NCI-H2196 (cell line): ENCODE measurements around the gene P2RY2.

Experiments
- DNase-seq: peaks from one replicate; lab custom pipeline; 2025; ENCODE audit not compliant: unreplicated experiment; lab: John Stamatoyannopoulos, UW

Gene P2RY2

DNA sequence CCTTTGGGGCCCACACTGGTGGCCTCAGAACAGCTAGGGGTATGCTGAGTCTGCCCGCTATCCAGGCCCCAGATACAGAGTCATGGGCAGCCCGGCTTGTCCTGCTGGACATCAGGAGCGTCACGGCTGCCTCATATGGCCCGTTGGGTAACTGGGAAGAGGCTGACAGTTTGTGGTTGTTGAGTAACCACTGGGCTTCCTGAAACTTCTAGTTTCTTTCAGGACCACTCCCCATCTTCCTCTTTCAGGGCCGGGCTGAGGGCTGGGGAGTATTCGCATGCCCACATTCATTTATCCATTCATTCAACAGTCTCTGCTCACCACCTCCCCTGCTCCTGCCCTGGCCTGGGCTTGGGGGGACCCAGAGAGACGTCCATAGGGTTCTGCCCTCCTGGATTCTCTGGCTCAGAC, 13.4 kb upstream of the P2RY2 start:
- no peak for DNase-seq

DNA sequence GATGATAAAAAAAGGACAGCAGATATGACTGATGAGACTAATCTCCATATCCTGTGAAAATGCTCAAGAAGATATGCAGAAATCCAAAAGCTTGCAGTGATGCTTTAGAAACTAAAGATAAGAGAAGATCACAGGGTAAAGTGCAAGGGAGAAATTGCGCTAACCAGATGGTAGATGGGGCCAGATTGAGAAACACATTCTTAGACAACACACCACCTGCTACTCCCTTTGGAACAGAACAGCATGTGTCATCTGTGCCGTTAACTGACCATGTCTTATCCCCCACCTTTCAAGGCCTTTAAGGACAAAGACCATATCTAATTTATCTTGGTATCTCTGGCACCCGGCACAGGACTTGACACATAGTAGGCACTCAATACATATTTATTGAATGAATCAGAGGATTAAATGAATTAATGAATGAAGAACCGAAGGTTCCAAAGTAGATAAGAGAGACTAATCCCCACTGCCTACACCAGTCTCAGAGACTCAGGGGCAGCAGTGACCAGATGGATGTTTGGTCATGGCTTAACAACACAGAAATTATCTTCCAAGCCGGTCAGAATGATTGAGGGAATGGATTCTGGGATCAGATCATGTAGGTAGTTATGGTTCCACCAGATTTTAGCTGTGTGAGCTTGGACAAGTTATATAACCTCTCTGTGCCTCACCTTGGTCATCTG, 12.3 kb upstream of the P2RY2 start:
- no peak for DNase-seq

DNA sequence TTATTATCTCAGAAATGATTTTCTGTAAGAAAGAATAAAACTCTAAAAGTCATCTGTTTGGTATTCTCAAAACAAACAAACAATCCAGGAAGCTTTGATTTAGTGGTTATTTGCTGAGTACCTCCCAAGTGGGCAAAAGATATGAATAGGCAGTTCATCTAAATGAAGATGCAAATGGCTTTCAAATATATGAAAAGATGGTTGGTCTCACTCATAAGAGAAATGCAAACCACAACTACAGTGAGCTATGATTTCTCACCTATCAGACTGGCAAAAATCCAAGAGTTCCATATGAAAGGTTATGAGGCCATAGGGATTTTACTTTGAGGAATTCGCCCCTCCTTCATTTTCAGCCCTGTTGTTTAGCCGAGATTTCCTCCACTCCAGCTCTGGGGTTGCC, 11.3 kb upstream of the P2RY2 start:
- DNase-seq: no peak

DNA sequence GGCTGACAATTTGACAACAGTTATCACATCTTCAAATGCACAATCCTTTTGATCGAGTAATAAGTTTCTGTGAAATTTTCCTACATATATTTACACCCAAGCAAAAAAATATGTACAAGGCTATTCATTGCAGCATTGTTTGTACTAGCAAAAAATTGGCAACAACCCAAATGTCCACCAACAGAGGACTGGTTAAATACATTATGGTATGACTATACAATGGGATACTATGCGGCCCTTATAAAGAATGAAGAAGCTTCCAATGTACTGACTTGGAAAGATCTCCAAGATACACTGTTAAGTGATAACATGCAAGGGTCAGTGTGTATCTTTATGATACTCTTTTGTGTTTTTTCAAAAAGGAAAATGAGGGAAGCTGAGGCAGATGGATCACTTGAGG, 8.2 kb upstream of the P2RY2 start:
- no peak for DNase-seq

DNA sequence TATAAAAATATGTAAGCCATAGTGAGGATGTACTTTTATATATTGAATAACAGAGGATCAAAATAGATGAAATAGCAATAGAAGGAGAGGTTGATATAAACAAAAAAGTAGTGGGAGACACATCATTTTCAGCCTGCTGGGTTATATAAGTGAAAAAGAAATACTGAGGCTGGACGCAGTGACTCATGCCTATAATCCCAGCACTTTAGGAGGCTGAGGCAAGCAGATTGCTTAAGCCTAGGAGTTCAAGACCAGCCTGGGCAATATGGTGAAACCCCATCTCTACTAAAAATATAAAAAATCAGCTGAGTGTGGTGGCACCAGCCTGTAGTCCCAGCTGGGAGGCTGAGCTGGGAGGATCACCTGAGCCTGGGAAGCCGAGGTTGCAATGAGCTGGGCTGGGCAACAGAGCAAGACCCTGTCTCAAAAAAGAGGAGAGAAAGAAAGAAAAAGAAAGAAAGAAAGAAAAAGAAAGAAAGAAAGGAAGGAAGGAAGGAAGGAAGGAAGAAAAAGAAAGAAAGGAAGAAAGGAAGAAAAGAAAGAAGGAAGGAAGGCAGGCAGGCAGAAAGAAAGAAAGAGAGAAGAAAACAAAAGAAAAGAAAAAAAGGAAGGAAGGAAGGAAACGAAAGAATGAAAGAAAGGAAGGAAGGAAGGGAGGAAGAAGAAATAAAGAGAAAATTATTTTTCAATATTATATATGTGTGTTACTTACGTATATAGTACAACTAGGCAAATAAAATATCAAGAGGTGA, 7.0 kb upstream of the P2RY2 start:
- no peak for DNase-seq

DNA sequence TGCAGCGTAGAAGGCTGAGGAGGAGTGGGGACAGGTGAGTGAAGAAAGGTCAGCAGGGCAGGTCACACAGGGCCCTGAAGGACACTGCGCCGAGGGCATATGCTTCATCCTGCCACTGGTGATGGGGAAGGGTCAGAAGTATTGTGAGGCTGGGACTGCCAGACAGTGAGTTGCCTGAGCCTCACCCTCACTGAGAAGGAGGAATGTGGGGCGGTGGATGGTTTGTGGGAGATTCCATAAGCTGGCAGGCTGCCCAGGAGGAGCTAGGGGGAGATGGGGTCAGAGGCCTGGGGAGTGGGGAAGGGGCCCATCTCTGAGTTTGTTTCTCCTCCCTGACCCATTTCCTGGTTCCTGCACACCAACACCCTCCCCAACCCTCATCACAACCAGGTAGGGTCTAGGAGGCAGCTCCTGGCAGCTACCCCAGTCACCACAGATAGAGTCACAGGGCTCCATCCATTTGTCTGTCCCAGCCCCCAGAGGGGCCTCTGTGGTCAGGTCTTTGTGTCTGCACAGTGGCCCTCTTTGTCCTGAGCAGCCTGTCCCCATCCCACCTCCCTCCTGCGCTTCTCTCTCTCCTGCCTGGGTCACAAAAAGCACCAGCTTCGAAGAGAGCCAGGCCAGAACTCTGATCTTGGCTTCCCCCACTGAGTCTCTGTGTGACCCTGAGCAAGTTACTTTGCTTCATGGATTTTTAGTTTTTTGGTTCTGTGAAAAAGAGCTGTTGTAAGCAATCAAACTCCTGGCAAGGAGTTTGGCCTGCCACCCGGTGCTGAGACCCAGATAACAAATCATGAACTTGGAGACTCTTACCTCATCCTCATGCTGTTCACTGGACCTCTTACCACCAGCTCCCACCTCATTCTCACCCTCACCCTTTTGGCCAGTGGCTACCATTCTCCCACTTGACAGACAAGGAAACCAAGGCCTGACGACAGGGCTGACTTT, 4.6 kb upstream of the P2RY2 start:
- no peak for DNase-seq

DNA sequence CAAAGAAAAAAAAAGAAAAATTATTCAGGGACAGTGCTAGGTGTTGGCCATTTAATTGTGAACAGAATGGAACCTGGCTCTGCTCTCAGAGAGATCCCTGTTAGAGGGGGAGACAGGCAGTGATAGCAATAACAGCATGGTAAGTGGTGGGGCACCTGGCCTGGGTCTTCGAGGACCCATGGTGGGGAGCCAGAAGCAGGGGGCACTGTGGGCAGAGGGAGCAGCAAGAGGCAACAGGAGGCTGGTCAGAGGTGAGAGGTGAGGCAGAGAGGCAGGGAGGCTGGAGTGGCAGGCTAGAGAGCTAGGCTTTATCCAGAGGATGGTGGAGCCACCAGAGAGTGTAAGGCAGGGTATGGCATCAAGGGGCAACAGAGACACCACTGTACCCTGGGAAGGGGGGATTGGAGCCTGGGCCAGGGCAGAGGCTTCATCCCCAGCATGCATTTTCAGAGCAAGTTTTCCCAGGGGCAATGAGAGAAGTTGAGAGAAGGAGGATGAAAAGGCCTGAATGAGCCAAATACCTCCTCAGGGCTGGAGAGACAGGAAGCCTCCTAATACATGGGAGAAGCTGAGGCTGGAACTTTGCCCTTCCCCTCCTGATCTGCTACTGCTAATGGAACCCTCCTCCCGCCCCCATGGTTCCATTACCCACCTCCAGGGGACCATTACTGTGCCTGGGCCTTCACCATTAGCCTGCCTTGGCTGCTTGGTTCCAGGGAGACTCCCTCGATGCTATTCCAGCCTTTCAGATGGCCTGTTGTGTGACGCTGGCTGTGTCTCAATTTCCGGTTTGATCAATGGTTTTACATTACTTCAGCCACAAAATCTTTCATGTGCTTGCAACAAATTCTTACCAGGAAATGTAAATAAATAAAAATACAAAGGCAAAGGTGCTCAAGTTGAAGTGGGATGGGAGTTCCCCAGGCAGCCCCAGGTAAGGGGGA, 2.6 kb upstream of the P2RY2 start:
- no peak for DNase-seq

DNA sequence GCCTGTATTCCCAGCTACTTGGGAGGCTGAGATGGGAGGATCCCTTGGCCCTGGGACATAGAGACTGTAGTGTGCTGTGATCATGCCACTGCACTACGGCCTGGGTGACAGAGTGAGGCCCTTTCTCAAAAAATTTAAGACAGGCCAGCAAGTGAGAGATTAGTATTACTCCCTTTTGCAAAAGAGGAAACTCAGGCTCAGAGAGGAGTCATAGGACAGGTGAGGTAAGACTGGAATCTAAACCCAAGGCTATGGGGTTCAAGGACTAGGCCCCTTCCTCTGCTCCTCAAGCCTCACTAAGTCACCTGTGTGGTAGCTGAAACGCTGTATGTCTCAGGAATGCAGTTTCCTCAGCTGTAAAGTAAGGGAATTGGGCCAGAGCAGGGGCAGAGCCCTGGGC, 1.6 kb upstream of the P2RY2 start:
- no peak for DNase-seq

DNA sequence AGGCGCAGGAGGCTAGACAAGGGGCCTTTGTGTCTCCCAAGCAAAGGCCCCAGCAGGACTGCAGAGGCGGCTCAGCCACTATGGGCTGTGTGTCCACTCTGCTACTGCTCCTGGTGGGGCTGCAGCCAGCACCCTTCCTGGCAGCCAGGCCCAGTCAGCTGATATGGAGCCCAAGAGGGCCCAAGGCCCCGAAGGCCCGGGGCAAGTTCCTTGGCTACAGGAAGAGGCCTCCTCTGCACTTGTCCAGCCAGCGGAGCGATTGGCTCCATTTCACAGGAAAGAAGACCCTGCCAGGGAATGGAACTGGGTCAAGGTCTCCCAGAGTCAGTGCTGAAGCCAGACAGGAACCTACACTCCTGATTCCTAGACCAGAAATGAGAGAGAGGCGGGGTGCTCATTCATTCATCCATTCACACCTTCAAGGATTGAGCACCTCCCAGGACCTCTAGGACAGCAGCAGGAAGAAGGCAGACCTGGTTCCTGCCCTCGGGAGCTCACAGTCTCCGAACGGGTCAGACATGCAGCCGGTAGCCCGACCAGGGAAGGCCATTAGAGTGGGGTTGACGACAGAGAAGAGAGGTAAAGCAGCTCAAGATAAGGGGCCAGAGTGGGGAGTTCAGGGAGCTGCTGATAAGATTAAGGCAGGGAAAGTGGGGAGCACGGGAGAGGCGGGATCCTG, 811 bp upstream of the P2RY2 start:
- DNase-seq: no peak

DNA sequence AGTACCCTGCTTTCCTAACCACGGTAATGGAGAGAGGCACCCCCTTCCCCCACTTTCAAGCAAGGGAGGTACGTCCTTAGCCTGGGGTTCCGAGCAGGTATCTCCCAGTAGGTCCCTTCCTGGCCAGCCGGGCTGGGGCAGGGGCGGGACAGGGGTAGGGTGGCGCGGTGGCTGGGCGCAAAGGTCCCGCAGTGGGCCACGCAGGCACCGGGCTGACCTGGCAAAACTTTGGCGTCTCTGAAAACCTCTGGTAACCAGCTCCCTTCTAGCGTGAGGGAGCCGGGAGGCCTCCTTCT, 323 bp upstream of the P2RY2 start:
- no peak for DNase-seq

DNA sequence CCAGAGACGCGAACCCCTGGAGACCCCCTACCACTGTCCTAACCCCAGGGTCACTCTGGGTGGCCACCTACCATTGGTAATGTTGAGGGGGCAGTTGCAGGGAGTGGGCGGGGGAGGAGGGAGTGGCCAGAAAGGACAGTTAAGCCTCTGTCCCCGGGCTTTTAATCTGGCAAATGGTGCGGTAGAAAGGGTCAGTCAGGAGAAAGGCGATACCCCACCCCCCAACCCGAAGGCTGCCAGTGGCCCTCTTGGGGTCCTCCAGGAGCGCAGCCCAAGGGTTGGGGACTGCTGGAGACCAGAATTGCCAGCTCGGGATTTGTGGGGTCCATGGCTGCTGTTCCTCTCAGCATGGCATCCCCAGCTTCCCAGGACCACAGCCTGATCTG, 742 bp downstream of the P2RY2 start:
- DNase-seq: no peak

DNA sequence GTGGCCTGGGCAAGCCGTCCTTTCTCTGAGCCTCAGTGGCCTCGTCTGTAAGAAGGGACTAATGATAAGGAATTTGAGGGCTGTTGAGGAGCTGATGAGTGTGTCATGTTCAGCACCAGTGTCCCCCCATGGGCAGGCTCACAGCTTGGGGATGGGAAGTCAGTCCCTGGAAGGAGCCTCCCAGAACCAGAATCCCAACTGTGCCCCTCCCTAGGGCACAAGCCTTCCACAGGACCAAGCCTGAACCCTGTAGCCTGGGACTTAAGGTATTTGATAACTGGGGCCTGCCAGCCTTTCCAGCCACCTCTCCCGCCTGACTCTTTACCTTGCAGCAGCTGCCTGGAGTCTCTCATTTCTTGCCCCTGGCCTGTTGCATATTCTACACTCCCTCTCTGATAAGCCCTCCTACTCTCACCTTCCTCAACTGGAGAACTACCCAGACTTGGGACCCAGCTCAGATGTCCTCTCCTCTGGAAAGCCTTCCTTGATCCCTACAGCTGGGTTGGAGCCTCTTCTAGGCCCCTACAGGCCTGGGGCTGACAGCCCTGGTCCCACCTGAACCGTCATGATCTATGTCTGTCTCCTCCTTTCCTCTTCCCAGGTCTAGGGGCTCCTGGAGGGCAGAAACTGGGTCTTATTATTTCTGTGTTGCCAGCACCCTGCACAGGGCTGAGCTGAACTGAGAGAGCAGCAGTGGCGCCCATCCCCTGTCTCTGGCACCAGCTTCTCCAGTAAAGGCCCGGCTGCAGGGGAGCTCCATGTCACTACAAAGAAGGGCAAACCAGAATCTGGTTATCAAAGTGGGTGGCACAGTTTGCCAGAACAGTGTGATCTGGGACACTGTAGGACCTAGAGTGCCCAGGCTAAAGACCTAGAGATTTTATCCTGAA, 1.6 kb downstream of the P2RY2 start:
- DNase-seq: no peak

DNA sequence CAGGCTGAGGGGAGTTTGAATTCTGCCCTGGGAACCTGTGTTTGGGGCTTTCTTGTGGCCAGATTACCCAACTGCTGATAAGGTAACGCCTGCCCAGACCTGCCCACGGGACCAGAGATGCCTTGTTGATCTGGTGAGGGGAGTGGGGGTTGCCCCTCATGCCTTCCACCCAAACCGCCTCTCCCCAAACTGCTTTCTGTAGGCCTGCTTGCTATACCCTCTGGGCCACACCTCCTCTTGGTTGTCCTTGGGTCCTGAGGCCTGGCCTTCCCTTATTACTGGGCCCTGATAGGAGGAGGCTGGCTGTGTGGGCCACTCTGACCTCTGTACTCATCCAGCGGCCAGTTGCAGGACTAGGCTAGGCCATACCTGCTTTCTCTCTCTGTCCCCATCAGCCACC, 3.4 kb downstream of the P2RY2 start:
- DNase-seq: no peak

DNA sequence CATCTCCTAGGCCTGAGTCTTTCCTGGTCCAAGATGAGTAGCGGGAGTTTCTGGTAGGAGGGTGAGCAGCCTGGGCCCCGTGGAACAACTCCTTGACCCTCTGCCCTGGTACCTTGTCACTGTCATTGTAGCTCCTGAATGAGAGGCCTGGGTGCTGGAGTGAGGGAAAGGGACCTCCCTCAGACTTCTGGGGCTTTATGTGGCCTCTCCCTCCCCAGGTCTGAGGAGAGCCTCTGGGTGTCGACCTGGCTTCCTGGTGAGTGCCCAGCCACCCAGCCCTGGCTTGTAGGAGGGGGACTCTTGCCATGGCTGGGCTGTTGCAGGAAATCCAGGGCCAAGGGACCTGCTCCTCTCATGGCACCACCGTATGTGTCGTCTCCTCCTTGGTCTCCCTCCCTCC, 3.9 kb downstream of the P2RY2 start:
- DNase-seq: no peak

DNA sequence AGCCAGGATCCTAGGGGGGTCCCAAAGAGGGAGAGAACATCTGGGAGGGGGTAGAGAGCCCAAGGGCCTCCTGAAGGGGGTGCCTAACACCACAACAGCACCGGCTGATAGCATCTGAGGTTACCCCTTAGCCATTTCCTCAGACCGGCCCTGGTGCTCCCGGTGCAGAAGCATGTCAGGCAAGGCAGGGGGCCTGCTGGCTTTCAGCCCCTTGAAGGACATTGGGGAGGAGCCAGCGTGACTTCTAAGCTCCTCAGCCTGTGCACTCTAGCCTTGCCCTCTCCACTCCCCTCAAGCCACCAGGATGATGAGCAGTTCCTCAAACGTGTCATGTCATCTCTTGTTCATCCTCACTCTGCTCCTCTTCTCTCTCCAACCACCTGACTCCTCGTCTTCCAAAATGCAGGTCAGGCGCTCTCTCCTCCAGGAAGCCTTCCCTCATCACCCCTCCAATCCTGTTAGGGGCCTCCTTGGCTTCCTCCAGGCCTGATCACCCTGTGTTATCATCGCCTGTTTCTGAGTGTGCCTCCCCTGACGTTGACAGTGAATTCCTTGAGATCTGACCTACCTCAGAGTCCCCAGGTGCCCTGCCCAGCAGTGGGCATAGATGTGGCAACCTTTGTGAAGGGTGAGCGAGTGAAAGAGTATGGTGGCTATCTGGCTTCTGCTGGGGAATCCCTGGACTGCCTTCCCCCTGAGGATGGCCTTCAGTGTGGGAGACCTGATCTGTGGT, 6.1 kb downstream of the P2RY2 start:
- no peak for DNase-seq

DNA sequence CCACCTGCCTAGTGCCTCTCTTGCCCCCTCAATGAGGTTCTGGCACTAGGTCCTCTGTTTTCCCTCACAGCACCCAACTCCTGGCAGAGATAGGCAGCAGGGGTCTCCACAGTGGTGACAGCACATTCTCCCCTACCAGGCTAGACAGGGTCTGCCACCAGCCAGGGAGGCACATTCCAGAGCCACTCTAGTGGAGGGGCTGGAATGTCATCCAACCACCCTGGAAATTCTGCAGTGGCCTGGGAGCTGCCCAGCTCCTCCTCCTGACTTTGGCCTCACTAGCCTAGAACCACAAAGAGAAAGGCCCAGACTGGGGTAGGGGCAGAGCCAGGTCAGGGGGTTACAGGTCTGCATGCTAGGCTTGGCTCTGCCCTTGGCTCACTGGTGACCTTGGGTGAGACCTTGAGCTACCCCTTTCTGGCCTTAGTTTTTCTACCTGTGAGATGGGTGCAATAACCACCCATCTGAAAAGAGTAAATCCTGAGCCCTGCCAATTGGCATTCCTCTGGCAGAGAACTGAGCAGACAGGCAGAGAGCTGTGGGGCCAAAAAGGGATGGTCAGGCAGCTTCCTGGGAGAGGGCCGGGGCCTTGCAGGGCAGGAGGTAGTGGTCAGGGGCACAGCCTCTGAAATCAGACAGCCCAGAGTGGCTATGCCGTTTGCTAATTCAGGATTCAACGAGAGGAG, 7.1 kb downstream of the P2RY2 start:
- DNase-seq: no peak

DNA sequence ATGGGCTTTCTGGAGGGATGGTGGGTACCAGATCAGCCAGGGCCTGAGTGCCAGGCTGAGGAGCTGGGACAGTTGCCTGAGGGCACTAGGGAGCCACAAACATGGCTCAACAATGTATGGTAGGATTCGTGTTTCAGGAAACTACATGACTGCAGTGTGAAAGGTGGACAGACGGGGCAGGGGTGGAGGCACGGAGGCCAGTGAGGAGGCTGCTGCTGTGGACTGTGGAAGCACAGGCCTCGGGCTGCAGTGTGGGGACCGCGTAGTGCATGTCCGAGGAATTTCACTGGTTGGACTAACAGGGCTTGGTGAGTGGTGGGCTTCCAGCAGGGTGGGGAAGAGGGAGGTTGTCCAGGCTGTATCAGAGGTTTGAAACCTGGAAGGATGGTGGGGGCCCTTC, 7.8 kb downstream of the P2RY2 start:
- DNase-seq: no peak
